HL-60 (cell line): ENCODE results near the gene WFS1.

Source experiments
- DNase-seq, 2 experiments: peaks; one replicate each; pipeline ENCODE4 v3.0.0-alpha.2; 2010 to 2020; ENCODE audit warnings: low read depth in 1 of 2, low spot score in 1 of 2
- H3K27ac ChIP-seq: fragments of 250-450 bp; sonication (Bioruptor Pico); replicated peaks from 2 replicates; pipeline ENCODE4 v1.5.1; 2020; ENCODE audit warnings: mild to moderate bottlenecking, moderate library complexity
- H3K27me3 ChIP-seq: fragments of 250-450 bp; sonication (Bioruptor Pico); 2 replicates; pipeline ENCODE4 v1.5.1; 2021; ENCODE audit warnings: mild to moderate bottlenecking, moderate library complexity; ENCODE audit not compliant: insufficient read depth, poor library complexity, severe bottlenecking
- H3K4me3 ChIP-seq: replicated peaks from 2 replicates; pipeline ENCODE4 v1.5.1; 2011; ENCODE audit warnings: mild to moderate bottlenecking, control low read depth, low read length; ENCODE audit not compliant: insufficient read depth
- GABPA ChIP-seq: IDR thresholded peaks from 2 replicates; pipeline ENCODE4 v1.6.1; 2012; ENCODE audit warnings: low read depth
- POLR2AphosphoS5 ChIP-seq: IDR thresholded peaks from 2 replicates; pipeline ENCODE4 v1.6.1; 2012; ENCODE audit warnings: low read depth
- SPI1 ChIP-seq: IDR thresholded peaks from 2 replicates; pipeline ENCODE4 v1.6.1; 2012; ENCODE audit warnings: low read depth, mild to moderate bottlenecking, borderline replicate concordance
- TF ChIP-seq, protein P1 (sequence below): IDR thresholded peaks from 2 replicates; pipeline ENCODE4 v1.6.1; 2012; ENCODE audit warnings: low read depth; ENCODE audit not compliant: insufficient replicate concordance
- TF ChIP-seq, protein P2 (sequence below): IDR thresholded peaks from one replicate; pipeline ENCODE4 v1.5.1; 2011; ENCODE audit warnings: low read length, control low read depth, inconsistent platforms; ENCODE audit not compliant: insufficient read depth

Gene WFS1

DNA sequence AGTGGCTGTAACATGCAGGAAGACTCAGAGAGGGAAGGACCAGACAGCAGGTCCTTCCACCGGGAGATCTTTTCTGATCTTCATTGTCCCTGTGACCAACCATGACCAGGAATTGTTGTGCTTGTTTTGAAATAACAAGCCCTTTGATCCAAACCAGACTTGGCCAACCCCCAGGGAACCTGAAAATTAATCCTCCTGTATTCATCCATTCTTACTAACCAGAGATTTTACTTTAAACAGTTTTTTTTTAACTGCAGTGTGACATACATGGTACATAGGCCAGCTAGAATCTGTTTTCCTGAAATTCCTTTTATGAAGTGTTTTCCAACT is 4.0 kb downstream of the WFS1 start:
- Histone ChIP-seq H3K4me3 (no peak overlapping the region), H3K27ac (no peak overlapping the region), H3K27me3 (peaks cover 24% of the 10 kb centered on the region)
- no peak for DNase-seq
- TF ChIP-seq GABPA (no peak), SPI1 (no peak), POLR2AphosphoS5 (no peak)
- TF ChIP-seq, protein P1, sequence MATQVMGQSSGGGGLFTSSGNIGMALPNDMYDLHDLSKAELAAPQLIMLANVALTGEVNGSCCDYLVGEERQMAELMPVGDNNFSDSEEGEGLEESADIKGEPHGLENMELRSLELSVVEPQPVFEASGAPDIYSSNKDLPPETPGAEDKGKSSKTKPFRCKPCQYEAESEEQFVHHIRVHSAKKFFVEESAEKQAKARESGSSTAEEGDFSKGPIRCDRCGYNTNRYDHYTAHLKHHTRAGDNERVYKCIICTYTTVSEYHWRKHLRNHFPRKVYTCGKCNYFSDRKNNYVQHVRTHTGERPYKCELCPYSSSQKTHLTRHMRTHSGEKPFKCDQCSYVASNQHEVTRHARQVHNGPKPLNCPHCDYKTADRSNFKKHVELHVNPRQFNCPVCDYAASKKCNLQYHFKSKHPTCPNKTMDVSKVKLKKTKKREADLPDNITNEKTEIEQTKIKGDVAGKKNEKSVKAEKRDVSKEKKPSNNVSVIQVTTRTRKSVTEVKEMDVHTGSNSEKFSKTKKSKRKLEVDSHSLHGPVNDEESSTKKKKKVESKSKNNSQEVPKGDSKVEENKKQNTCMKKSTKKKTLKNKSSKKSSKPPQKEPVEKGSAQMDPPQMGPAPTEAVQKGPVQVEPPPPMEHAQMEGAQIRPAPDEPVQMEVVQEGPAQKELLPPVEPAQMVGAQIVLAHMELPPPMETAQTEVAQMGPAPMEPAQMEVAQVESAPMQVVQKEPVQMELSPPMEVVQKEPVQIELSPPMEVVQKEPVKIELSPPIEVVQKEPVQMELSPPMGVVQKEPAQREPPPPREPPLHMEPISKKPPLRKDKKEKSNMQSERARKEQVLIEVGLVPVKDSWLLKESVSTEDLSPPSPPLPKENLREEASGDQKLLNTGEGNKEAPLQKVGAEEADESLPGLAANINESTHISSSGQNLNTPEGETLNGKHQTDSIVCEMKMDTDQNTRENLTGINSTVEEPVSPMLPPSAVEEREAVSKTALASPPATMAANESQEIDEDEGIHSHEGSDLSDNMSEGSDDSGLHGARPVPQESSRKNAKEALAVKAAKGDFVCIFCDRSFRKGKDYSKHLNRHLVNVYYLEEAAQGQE = no peak
- TF ChIP-seq, protein P2, sequence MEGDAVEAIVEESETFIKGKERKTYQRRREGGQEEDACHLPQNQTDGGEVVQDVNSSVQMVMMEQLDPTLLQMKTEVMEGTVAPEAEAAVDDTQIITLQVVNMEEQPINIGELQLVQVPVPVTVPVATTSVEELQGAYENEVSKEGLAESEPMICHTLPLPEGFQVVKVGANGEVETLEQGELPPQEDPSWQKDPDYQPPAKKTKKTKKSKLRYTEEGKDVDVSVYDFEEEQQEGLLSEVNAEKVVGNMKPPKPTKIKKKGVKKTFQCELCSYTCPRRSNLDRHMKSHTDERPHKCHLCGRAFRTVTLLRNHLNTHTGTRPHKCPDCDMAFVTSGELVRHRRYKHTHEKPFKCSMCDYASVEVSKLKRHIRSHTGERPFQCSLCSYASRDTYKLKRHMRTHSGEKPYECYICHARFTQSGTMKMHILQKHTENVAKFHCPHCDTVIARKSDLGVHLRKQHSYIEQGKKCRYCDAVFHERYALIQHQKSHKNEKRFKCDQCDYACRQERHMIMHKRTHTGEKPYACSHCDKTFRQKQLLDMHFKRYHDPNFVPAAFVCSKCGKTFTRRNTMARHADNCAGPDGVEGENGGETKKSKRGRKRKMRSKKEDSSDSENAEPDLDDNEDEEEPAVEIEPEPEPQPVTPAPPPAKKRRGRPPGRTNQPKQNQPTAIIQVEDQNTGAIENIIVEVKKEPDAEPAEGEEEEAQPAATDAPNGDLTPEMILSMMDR = no peak

DNA sequence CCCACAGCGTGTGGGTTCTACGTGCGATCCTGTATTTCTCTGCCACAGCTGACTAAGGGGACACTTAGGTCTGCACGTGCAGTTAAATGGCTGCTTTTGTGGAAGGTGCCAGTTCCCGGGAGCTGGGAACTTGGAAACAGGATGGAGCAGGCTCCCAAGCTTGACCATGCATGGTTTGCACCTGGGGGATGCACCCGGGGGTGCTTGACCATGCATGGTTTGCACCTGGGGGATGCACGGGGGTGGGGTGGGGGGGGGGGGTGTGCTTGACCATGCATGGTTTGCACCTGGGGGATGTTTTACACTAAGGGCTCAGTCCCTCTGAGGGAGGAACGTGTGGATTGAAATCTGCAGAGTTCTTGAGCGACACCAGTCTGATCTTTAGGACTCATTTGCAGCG is 5.7 kb downstream of the WFS1 start:
- Histone ChIP-seq H3K27me3 (peaks cover 10% of the 10 kb centered on the region), H3K4me3 (no peak overlapping the region), H3K27ac (no peak overlapping the region)
- TF ChIP-seq, protein P1 = no peak
- TF ChIP-seq POLR2AphosphoS5 (no peak), SPI1 (no peak), GABPA (no peak)
- TF ChIP-seq, protein P2 = no peak
- no peak for DNase-seq

DNA sequence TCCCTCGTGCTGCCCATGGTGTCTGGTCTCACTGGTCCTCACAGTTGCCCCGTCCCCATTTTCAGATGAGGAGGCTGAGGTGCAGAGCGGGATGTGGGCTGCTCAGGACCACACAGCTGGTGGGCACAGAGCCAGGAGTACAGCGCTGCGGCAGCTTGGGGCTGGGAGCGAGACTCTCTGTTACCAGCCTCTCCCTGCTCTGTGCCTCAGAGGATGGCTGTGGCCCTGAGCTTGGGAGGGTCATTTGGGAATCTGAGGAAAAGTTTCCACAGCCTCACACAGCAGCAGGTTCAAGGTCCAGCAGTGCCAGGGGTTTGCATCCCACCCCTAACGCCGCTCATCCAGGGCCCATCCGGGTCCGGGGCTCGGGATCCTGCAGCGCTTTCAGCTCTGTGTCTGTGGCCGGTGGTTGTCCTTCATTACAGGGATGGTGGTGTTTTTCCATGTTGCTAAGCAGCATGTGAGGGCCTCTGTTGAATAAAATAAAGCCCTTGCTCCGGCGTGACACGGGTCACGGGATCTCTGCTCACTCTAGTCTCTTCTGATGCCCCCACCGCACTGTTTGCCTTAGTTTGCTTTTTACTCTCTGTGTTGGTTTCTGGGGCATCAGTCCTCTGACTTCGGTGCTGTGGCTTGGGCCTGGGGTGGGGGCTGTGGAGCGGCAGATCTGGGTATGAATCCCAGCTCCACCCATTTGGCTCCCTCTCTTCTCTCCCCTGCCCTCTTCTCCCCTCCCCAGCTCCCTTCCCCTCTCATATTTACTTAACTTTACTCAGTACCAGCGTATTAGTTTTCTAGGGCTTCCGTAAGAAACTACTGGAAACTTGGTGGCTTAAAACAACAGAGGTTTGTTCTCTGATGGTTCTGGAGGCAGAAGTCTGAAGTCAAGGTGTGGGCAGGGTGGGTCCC is 6.5 kb downstream of the WFS1 start:
- no peak for DNase-seq
- TF ChIP-seq SPI1 (no peak), POLR2AphosphoS5 (no peak), GABPA (no peak)
- TF ChIP-seq, protein P1 = no peak
- TF ChIP-seq, protein P2 = no peak
- H3K27ac ChIP-seq = no peak overlapping the region
- peaks cover 2% of the 10 kb centered on the region for H3K27me3 ChIP-seq
- no peak overlapping the region for H3K4me3 ChIP-seq
